IMR-90 (cell line): ENCODE data around the gene ITM2C. TPM values are rescaled to one million over a fixed set of nuclear protein-coding genes. Genes with fewer than 3 reads are reported as not detected.

Experiments
- ATAC-seq: fragments of 200-7000 bp; cut with Tn5 transposase; 2 replicates; pipeline ENCODE4 v1.9.1; 2020; ENCODE audit warnings: low read depth, mild to moderate bottlenecking, moderate library complexity
- BruUV-seq: library from RNA; stranded (reverse); fragments of 400-500 nt; replicated peaks from 2 replicates; lab custom pipeline; 2021; lab: Mats Ljungman, UMichigan
- CTCF ChIA-PET: fragments of 300-600 bp; formaldehyde crosslinking; extraction: SDS; loops from one replicate; lab custom pipeline; 2021; ENCODE audit warnings: antibody characterized with exemption; lab: Yijun Ruan, JAX
- POLR2A ChIA-PET: fragments of 300-600 bp; sonication (Branson Sonifier 250); formaldehyde crosslinking; loops from one replicate; lab custom pipeline; 2022; ENCODE audit warnings: antibody characterized with exemption; ENCODE audit not compliant: unreplicated experiment; lab: Charles Lee
- DNase-seq: peaks from one replicate; pipeline ENCODE4 v3.0.0; 2013
- H2AFZ ChIP-seq: replicated peaks from 2 replicates; pipeline ENCODE3; 2013; ENCODE audit warnings: low read length, mild to moderate bottlenecking; ENCODE audit not compliant: poor library complexity
- H2AK5ac ChIP-seq: 2 replicates; pipeline ENCODE4 v1.6.1; 2013; ENCODE audit warnings: low read depth, low read length, inconsistent platforms
- H2AK9ac ChIP-seq: replicated peaks from 2 replicates; pipeline ENCODE3; 2013; ENCODE audit warnings: mild to moderate bottlenecking, low read depth, low read length, moderate library complexity; ENCODE audit not compliant: poor library complexity
- H2BK120ac ChIP-seq: 2 replicates; pipeline ENCODE4 v1.6.1; 2013; ENCODE audit warnings: low read depth, low read length, inconsistent platforms
- H2BK15ac ChIP-seq: 3 replicates; pipeline ENCODE4 v1.6.1; 2013; ENCODE audit warnings: low read depth, low read length, inconsistent platforms
- H2BK20ac ChIP-seq: 2 replicates; pipeline ENCODE4 v1.6.1; 2013; ENCODE audit warnings: low read depth, mild to moderate bottlenecking, inconsistent platforms, low read length, moderate library complexity
- H2BK5ac ChIP-seq: 2 replicates; pipeline ENCODE4 v1.6.1; 2013; ENCODE audit warnings: mild to moderate bottlenecking, low read depth, low read length, inconsistent platforms; ENCODE audit not compliant: poor library complexity, severe bottlenecking
- H3K14ac ChIP-seq: replicated peaks from 2 replicates; pipeline ENCODE4 v1.6.1; 2013; ENCODE audit warnings: low read depth, low read length, inconsistent platforms
- H3K18ac ChIP-seq: 2 replicates; pipeline ENCODE4 v1.6.1; 2013; ENCODE audit warnings: low read depth, low read length, control low read depth
- H3K23ac ChIP-seq: 2 replicates; pipeline ENCODE4 v1.6.1; 2013; ENCODE audit warnings: low read depth, low read length, inconsistent platforms
- H3K27ac ChIP-seq: 2 replicates; pipeline ENCODE4 v1.5.1; 2013; ENCODE audit warnings: mild to moderate bottlenecking, control low read depth, low read length; ENCODE audit not compliant: insufficient read depth
- H3K27me3 ChIP-seq: 2 replicates; pipeline ENCODE4 v1.6.1; 2013; ENCODE audit warnings: low read length; ENCODE audit not compliant: control insufficient read depth, insufficient read depth
- H3K36me3 ChIP-seq: 2 replicates; pipeline ENCODE4 v1.6.1; 2013; ENCODE audit warnings: low read length, mixed read lengths; ENCODE audit not compliant: control insufficient read depth, insufficient read depth
- H3K4ac ChIP-seq: 2 replicates; pipeline ENCODE4 v1.6.1; 2013; ENCODE audit warnings: low read depth, low read length, inconsistent platforms
- H3K4me1 ChIP-seq: 2 replicates; pipeline ENCODE4 v1.6.1; 2013; ENCODE audit warnings: low read length, mixed read lengths; ENCODE audit not compliant: control insufficient read depth, insufficient read depth
- H3K4me2 ChIP-seq: 2 replicates; pipeline ENCODE4 v1.6.1; 2013; ENCODE audit warnings: low read depth, mild to moderate bottlenecking, control low read depth, low read length, moderate library complexity
- H3K4me3 ChIP-seq: 2 replicates; pipeline ENCODE4 v1.5.1; 2013; ENCODE audit warnings: low read depth, mild to moderate bottlenecking, control low read depth, low read length, moderate library complexity; ENCODE audit not compliant: insufficient read depth
- H3K56ac ChIP-seq: 2 replicates; pipeline ENCODE4 v1.6.1; 2013; ENCODE audit warnings: low read length, inconsistent platforms; ENCODE audit not compliant: insufficient read depth; ENCODE audit errors: extremely low read depth
- H3K79me1 ChIP-seq, 2 experiments: 2 replicates each; pipeline ENCODE4 v1.6.1; 2013; ENCODE audit warnings: low read length in 2 of 2, inconsistent platforms in 1 of 2, low read depth in 1 of 2
- H3K9ac ChIP-seq: 2 replicates; pipeline ENCODE4 v1.6.1; 2013; ENCODE audit warnings: low read depth, low read length, control low read depth
- H3K9me1 ChIP-seq: 2 replicates; pipeline ENCODE4 v1.6.1; 2013; ENCODE audit warnings: low read length, inconsistent platforms; ENCODE audit not compliant: insufficient read depth
- H3K9me3 ChIP-seq: 2 replicates; pipeline ENCODE4 v1.6.1; 2013; ENCODE audit warnings: low read length; ENCODE audit not compliant: control insufficient read depth, insufficient read depth
- H4K20me1 ChIP-seq: 2 replicates; pipeline ENCODE4 v1.6.1; 2013; ENCODE audit warnings: low read length, inconsistent platforms; ENCODE audit not compliant: insufficient read depth
- H4K5ac ChIP-seq: 2 replicates; pipeline ENCODE4 v1.6.1; 2013; ENCODE audit warnings: mild to moderate bottlenecking, low read depth, low read length, control low read depth
- H4K8ac ChIP-seq, 2 experiments: 2 replicates each; pipeline ENCODE4 v1.6.1; 2013; ENCODE audit warnings: low read depth in 2 of 2, low read length in 2 of 2, control low read depth in 1 of 2, inconsistent platforms in 1 of 2
- H4K91ac ChIP-seq: 2 replicates; pipeline ENCODE4 v1.6.1; 2013; ENCODE audit warnings: low read depth, low read length, inconsistent platforms; ENCODE audit not compliant: insufficient read depth
- BHLHE40 ChIP-seq: fragments of 150-350 bp; IDR thresholded peaks from 2 replicates; pipeline ENCODE4 v1.6.1; 2016; ENCODE audit warnings: mild to moderate bottlenecking, low read depth, low read length
- CEBPB ChIP-seq: IDR thresholded peaks from 2 replicates; pipeline ENCODE4 v1.6.1; 2012; ENCODE audit warnings: low read depth, low read length, improper control_type of control experiment
- CHD1 ChIP-seq: IDR thresholded peaks from 2 replicates; pipeline ENCODE4 v1.6.1; 2012; ENCODE audit warnings: low read depth, low read length, improper control_type of control experiment
- FOS ChIP-seq: fragments of 150-350 bp; IDR thresholded peaks from 2 replicates; pipeline ENCODE4 v1.6.1; 2016; ENCODE audit warnings: low read depth, low read length
- MAFK ChIP-seq: IDR thresholded peaks from 2 replicates; pipeline ENCODE4 v1.6.1; 2012; ENCODE audit warnings: low read depth, low read length, improper control_type of control experiment
- MAZ ChIP-seq: IDR thresholded peaks from 2 replicates; pipeline ENCODE4 v1.6.1; 2012; ENCODE audit warnings: low read depth, mild to moderate bottlenecking, low read length, improper control_type of control experiment, moderate library complexity, borderline replicate concordance
- MXI1 ChIP-seq: IDR thresholded peaks from 2 replicates; pipeline ENCODE4 v1.6.1; 2012; ENCODE audit warnings: low read depth, mild to moderate bottlenecking, low read length, moderate library complexity, borderline replicate concordance
- NFE2L2 ChIP-seq: fragments of 150-350 bp; IDR thresholded peaks from 2 replicates; pipeline ENCODE4 v1.6.1; 2016; ENCODE audit warnings: low read depth, mild to moderate bottlenecking, low read length
- POLR2A ChIP-seq: IDR thresholded peaks from 2 replicates; pipeline ENCODE4 v1.6.1; 2012; ENCODE audit warnings: mild to moderate bottlenecking, low read depth, low read length
- RAD21 ChIP-seq: IDR thresholded peaks from 2 replicates; pipeline ENCODE4 v1.6.1; 2012; ENCODE audit warnings: low read length, improper control_type of control experiment
- RCOR1 ChIP-seq: IDR thresholded peaks from 2 replicates; pipeline ENCODE4 v1.6.1; 2012; ENCODE audit warnings: mild to moderate bottlenecking, low read length, improper control_type of control experiment; ENCODE audit not compliant: insufficient replicate concordance
- SMC3 ChIP-seq: fragments of 150-350 bp; IDR thresholded peaks from 2 replicates; pipeline ENCODE4 v1.6.1; 2016; ENCODE audit warnings: low read depth, mild to moderate bottlenecking, antibody characterized with exemption, low read length, moderate library complexity
- WGBS, 2 experiments: methylation state at CpG; one replicate each; pipeline versions ENCODE4 v1.1.5 to v1.1.7; 2013; ENCODE audit warnings: missing lambda C conversion rate in 2 of 2; ENCODE audit not compliant: insufficient read length in 1 of 2; ENCODE audit errors: extremely low coverage in 2 of 2; 5-methylcytosine and 5-hydroxymethylcytosine counted together
- dilution Hi-C: fragments of 300-500 bp; cut with HindIII; formaldehyde crosslinking; loops from one replicate; pipeline ENCODE4 v1.14.3; 2018; ENCODE audit warnings: low sequenced_read_pairs; ENCODE audit not compliant: unreplicated experiment
- in situ Hi-C: fragments of 300-500 bp; cut with MboI; formaldehyde crosslinking; loops from 3 replicates; pipeline ENCODE4 v1.14.3; 2019; ENCODE audit warnings: low sequenced_read_pairs, inconsistent platforms, mixed read lengths
- intact Hi-C: fragments of 100-400 bp; cut with micrococcal nuclease; formaldehyde crosslinking; loops from 2 replicates; pipeline ENCODE4 v1.10.0; 2022
- polyA plus RNA-seq, 3 experiments: library from polyadenylated mRNA; depleted of rRNA; stranded (reverse); fragments of >200 nt; gene quantifications; 2 replicates each; pipeline ENCODE4 v1.2.3, GENCODE V29; 2012; ENCODE audit warnings: low replicate concordance in 1 of 3
- total RNA-seq: library from RNA; depleted of rRNA; stranded (reverse); fragments of >200 nt; gene quantifications from 2 replicates; pipeline ENCODE4 v1.2.3, GENCODE V29; 2012
- TF ChIP-seq, protein P1 (sequence below): fragments of 150-350 bp; IDR thresholded peaks from 2 replicates; pipeline ENCODE4 v1.6.1; 2016; ENCODE audit warnings: low read depth, mild to moderate bottlenecking, low read length, moderate library complexity, borderline replicate concordance
- TF ChIP-seq, protein P2 (sequence below): conservative IDR thresholded peaks from 2 replicates; pipeline ENCODE4 v1.5.1; 2012; ENCODE audit warnings: mild to moderate bottlenecking, low read depth, low read length, improper control_type of control experiment
- TF ChIP-seq, protein P3 (sequence below): fragments of 150-350 bp; IDR thresholded peaks from 2 replicates; pipeline ENCODE4 v1.6.1; 2017; ENCODE audit warnings: mild to moderate bottlenecking, antibody characterized with exemption, low read length, low read depth

ITM2C gene
- total and polyA plus RNA-seq, 2 of the 4 experiments (the other 2 are of a cell fraction), result 46.8 to 274 TPM

DNA sequence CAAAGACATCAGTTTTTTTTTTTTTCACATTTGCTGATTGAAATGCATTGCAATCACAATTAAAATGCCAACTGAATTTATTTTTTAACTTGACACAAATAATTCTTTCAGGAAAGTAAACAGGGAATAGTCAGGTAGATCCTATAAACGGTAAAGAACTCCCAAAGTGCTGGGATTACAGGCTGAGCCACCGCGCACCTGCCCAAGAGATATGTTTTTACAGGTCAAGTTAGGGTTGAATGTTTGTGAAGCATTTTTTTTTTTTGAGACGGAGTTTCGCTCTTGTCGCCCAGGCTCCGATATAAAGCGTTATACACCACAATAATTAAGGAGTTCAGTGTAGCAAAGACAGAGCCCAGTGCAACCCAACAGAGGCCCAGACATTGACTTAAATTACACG is 15.1 kb downstream of the ITM2C start:
- Histone ChIP-seq H3K9me1 (no peaks in the 10 kb centered on the region; the same call in 1 of the 2 replicates), H3K9ac (no peak overlapping the region), H4K20me1 (no peaks in the 10 kb centered on the region), H2AK9ac (no peak overlapping the region), H2BK5ac (no peak overlapping the region), H3K4me2 (no peak overlapping the region), H3K18ac (no peak overlapping the region), H3K27me3 (no peaks in the 10 kb centered on the region), H3K4me1 (no peaks in the 10 kb centered on the region), H4K5ac (no peak overlapping the region), H4K8ac (no peak overlapping the region), H3K4me3 (no peak overlapping the region), H2BK15ac (no peak overlapping the region), H3K27ac (no peak overlapping the region), H3K36me3 (peaks cover 34% of the 10 kb centered on the region), H4K91ac (no peak overlapping the region), H3K56ac (no peak overlapping the region), H3K14ac (no peak overlapping the region), H2AK5ac (no peak overlapping the region), H3K4ac (no peak overlapping the region), H2BK20ac (no peak overlapping the region), H2AFZ (no peak overlapping the region), H3K79me1 (no peaks in the 10 kb centered on the region), H3K9me3 (no peaks in the 10 kb centered on the region), H3K23ac (no peak overlapping the region), H2BK120ac (no peak overlapping the region)
- no CpG with 5 or more reads among the region's 9 CpGs for WGBS, 2 experiments
- ChIA-PET POLR2A (no interaction called here), CTCF (no interaction called here)
- dilution Hi-C loops, result no loop called here
- no peak for ATAC-seq
- DNase-seq, result no peak
- TF ChIP-seq, protein P1, sequence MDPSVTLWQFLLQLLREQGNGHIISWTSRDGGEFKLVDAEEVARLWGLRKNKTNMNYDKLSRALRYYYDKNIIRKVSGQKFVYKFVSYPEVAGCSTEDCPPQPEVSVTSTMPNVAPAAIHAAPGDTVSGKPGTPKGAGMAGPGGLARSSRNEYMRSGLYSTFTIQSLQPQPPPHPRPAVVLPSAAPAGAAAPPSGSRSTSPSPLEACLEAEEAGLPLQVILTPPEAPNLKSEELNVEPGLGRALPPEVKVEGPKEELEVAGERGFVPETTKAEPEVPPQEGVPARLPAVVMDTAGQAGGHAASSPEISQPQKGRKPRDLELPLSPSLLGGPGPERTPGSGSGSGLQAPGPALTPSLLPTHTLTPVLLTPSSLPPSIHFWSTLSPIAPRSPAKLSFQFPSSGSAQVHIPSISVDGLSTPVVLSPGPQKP, result no peak
- TF ChIP-seq, protein P2, sequence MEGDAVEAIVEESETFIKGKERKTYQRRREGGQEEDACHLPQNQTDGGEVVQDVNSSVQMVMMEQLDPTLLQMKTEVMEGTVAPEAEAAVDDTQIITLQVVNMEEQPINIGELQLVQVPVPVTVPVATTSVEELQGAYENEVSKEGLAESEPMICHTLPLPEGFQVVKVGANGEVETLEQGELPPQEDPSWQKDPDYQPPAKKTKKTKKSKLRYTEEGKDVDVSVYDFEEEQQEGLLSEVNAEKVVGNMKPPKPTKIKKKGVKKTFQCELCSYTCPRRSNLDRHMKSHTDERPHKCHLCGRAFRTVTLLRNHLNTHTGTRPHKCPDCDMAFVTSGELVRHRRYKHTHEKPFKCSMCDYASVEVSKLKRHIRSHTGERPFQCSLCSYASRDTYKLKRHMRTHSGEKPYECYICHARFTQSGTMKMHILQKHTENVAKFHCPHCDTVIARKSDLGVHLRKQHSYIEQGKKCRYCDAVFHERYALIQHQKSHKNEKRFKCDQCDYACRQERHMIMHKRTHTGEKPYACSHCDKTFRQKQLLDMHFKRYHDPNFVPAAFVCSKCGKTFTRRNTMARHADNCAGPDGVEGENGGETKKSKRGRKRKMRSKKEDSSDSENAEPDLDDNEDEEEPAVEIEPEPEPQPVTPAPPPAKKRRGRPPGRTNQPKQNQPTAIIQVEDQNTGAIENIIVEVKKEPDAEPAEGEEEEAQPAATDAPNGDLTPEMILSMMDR, result no peak
- TF ChIP-seq POLR2A (no peak), SMC3 (no peak), MXI1 (no peak), CEBPB (no peak), BHLHE40 (no peak), RAD21 (no peak), CHD1 (no peak), MAFK (no peak), MAZ (no peak), RCOR1 (no peak), FOS (no peak), NFE2L2 (no peak)
- TF ChIP-seq, protein P3, sequence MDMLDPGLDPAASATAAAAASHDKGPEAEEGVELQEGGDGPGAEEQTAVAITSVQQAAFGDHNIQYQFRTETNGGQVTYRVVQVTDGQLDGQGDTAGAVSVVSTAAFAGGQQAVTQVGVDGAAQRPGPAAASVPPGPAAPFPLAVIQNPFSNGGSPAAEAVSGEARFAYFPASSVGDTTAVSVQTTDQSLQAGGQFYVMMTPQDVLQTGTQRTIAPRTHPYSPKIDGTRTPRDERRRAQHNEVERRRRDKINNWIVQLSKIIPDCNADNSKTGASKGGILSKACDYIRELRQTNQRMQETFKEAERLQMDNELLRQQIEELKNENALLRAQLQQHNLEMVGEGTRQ, result no peak
- intact Hi-C loops, result no loop called here
- BruUV-seq, result no TSS peak
- in situ Hi-C loops, result no loop called here
